ENCODE data around the gene PIP5KL1. TPM values are rescaled to one million over a fixed set of nuclear protein-coding genes. Genes with fewer than 3 reads are reported as not detected.

The PIP5KL1 gene
- total RNA-seq, 1 donor from 2014 or later = 4.3 TPM

GRCh38 chr9:127959398-127959797 lies 28.8 kb upstream of the PIP5KL1 start:
- Mint-ChIP-seq H3K36me3 (ENCODE audit: low read depth) (no peaks in the 10 kb centered on the region), H3K27ac (ENCODE audit: unreplicated experiment) (peak overlapping the region; percentile 4), H3K27me3 (ENCODE audit: low read depth) (no peaks in the 10 kb centered on the region), H3K4me3 (ENCODE audit: unreplicated experiment) (no peak overlapping the region), H3K4me1 (ENCODE audit: low read depth) (peaks cover 66% of the 10 kb centered on the region), H3K9me3 (ENCODE audit: low read depth) (no peaks in the 10 kb centered on the region)
- DNase-seq (ENCODE audit: low spot score) = no peak
- no peak for TF ChIP-seq CTCF (IDR thresholded peaks at IDR 0.05)

- no peak overlapping the region for H3K4me3 Mint-ChIP-seq (ENCODE audit: unreplicated experiment)
- peak overlapping the region; percentile 4 for H3K27ac Mint-ChIP-seq (ENCODE audit: unreplicated experiment)
- peaks cover 63% of the 10 kb centered on the region for H3K4me1 Mint-ChIP-seq (ENCODE audit: low read depth)
- no peaks in the 10 kb centered on the region for H3K36me3 Mint-ChIP-seq (ENCODE audit: low read depth)
- no peaks in the 10 kb centered on the region for H3K9me3 Mint-ChIP-seq (ENCODE audit: low read depth)
- H3K27me3 Mint-ChIP-seq (ENCODE audit: low read depth) = no peaks in the 10 kb centered on the region
- DNase-seq (ENCODE audit: low spot score) = no peak
- TF ChIP-seq CTCF (IDR thresholded peaks at IDR 0.05) = no peak
Measured at GRCh38 chr9:127958728-127959127, 28.2 kb upstream of the PIP5KL1 start.

GRCh38 chr9:127955294-127956015 lies 24.9 kb upstream of the PIP5KL1 start:
- DNase-seq (ENCODE audit: low spot score) = no peak
- Mint-ChIP-seq H3K36me3 (ENCODE audit: low read depth) (no peaks in the 10 kb centered on the region), H3K9me3 (ENCODE audit: low read depth) (no peaks in the 10 kb centered on the region), H3K27me3 (ENCODE audit: low read depth) (no peaks in the 10 kb centered on the region), H3K4me3 (ENCODE audit: unreplicated experiment) (no peak overlapping the region), H3K4me1 (ENCODE audit: low read depth) (peaks cover 47% of the 10 kb centered on the region), H3K27ac (ENCODE audit: unreplicated experiment) (peak overlapping the region; percentile 71)
- TF ChIP-seq CTCF (IDR thresholded peaks at IDR 0.05) = peak; percentile 40

GRCh38 chr9:127954831-127955293 lies 24.3 kb upstream of the PIP5KL1 start:
- Mint-ChIP-seq H3K27me3 (ENCODE audit: low read depth) (no peaks in the 10 kb centered on the region), H3K36me3 (ENCODE audit: low read depth) (no peaks in the 10 kb centered on the region), H3K4me3 (ENCODE audit: unreplicated experiment) (no peak overlapping the region), H3K4me1 (ENCODE audit: low read depth) (peaks cover 41% of the 10 kb centered on the region), H3K9me3 (ENCODE audit: low read depth) (no peaks in the 10 kb centered on the region), H3K27ac (ENCODE audit: unreplicated experiment) (peak overlapping the region; percentile 49)
- no peak for DNase-seq (ENCODE audit: low spot score)
- TF ChIP-seq CTCF (IDR thresholded peaks at IDR 0.05) = no peak

- no peak for TF ChIP-seq CTCF (IDR thresholded peaks at IDR 0.05)
- peak overlapping the region; percentile 12 for H3K27ac Mint-ChIP-seq (ENCODE audit: unreplicated experiment)
- no peak overlapping the region for H3K4me3 Mint-ChIP-seq (ENCODE audit: unreplicated experiment)
- no peak for DNase-seq (ENCODE audit: low spot score)
- H3K9me3 Mint-ChIP-seq (ENCODE audit: low read depth) = no peaks in the 10 kb centered on the region
- H3K4me1 Mint-ChIP-seq (ENCODE audit: low read depth) = peaks cover 38% of the 10 kb centered on the region
- H3K36me3 Mint-ChIP-seq (ENCODE audit: low read depth) = no peaks in the 10 kb centered on the region
- H3K27me3 Mint-ChIP-seq (ENCODE audit: low read depth) = no peaks in the 10 kb centered on the region
Measured at GRCh38 chr9:127953768-127954505, 23.4 kb upstream of the PIP5KL1 start.
